GM18505 (cell line): ENCODE results near the gene CRB2.

Experiments used
- ATAC-seq: cut with Tn5 transposase; IDR thresholded peaks from one replicate; pipeline ENCODE4 v1.9.1; 2021; ENCODE audit not compliant: unreplicated experiment
- POLR2A ChIP-seq: IDR thresholded peaks from 4 replicates; pipeline ENCODE4 v1.6.1; 2011; ENCODE audit warnings: borderline replicate concordance; ENCODE audit not compliant: insufficient read depth, insufficient read length; ENCODE audit errors: extremely low read depth

CRB2 gene

GRCh38 chr9:123336449-123336848 lies 19.5 kb upstream of the CRB2 start:
- ATAC-seq: no peak
- peak; percentile 26 for TF ChIP-seq POLR2A

DNA sequence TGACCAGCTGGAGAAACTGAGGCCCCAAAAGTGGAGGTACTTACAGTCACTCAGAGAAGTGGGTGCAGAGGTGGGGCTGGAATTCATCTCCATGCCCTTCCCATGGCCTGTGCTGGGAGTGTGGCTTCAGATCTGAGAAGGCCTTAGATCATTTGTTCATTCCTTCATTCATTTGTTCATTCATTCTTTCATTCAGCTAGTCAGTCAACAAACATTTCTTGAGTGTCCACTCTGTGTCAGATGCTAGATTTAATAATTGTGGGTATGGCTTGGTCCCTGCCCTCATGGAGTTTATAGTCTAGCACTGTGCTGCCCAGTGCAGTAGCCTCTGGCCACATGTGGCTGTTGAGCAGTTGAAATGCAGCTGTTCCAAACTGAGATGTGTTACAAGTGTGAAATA lies 19.0 kb upstream of the CRB2 start:
- ATAC-seq: no peak
- no peak for TF ChIP-seq POLR2A

DNA sequence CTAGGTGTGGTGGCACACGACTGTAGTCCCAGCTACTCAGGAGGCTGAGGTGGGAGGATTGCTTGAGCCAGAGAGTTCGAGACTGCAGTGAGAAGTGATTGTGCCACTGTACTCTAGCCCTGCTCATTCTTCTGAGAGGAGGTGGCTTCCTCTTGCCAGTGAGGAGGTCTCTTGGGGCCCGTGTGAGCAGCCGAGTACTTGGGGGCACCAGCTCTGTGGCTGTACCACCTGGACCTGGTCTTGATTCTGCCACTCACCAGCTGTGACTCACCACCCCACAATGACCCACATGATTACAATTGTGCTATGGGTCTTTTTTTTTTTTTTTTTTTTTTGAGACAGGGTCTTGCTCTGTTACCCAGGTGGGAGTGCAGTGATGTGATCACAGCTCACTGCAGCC lies 18.0 kb upstream of the CRB2 start:
- ATAC-seq: no peak
- TF ChIP-seq POLR2A: peak; percentile 29

DNA sequence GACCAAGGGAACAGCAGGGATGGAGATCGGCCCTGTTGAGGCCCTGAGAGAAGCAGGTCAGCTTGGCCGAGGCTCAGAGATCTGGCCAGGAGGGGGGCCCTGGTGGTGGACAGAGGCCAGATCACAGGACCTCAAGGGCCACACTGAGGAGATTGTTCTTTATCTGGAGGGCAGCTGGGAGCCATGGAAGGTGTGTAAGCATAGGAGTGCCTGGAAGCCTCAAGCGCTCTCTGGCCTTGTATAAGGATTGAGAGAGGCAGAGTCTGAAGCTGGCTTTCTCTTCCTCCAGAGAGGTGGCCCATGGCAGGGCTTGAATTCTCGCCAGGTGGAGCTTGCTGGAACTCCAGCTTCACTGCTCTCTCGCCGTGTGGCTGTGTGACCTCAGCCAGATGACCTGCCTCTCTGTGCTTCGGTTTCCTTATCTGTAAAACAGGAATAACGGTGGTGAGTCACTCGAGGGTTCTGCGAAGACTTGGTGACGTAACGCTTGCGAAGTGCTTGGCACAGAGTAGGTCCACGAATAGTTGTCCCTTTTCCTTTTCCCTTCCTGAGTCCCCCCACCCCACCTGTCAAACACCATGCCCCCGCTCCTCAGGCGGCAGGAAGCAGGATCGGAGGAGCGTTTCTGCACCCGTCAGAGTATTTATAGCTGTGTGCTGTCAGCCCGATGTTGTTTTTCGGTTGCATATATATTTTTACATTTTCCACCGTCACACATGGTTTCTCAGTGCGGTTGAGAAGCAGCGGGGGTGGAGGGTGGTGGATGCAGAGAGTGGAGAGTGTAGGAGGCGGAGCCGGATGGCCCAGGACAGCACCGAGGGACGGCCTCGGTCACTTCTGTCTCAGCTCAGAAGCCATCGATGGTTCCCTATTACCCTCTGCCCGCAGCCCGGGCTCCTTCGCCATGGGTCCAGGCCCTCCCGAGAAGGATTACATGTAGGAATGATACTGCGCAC lies 17.0 kb upstream of the CRB2 start:
- peak; percentile 82 for TF ChIP-seq POLR2A
- peak; percentile 58 for ATAC-seq

DNA sequence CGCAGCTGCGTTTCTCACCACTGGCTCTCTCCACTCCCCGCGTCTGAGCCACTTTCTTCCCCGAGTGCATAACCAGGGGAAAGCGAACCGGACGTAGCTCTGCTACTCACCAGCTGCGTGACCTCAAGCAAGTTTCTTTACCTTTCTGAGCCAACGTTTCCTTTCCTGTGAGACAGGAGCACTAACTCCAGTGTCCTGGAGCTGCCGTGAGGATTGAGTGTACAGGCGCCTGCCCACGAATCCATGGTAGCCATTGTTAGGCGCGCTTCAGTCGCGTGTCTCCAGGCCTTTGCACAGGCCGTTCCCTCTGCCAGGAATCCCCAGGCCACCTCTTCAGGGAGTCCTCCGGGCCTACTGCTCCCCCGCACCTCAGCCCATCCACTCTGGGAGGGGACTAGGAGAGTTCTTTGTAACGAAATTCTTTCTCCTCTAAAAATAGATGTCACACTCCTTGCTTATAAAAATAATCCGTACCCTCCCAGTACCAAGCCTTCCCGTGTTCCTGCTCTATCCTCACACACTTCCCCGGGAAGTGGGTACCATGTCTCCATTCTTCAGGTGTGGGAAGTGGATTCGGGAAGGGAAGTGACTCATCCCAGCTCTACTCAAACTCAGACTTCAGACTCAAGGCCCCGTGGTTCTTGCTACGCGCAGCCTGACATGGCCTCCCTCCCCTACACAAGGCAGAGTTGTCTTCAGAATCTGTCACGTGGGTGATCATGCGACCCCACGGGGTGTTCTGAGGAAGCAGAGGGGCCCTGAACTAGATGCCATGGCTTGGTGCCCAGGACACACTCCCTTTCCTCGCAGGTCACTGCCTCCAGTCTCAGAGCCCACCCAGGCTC lies 16.1 kb upstream of the CRB2 start:
- peak; percentile 37 for ATAC-seq
- peak; percentile 66 for TF ChIP-seq POLR2A

GRCh38 chr9:123341816-123342215 lies 14.2 kb upstream of the CRB2 start:
- TF ChIP-seq POLR2A: no peak
- no peak for ATAC-seq

- no peak for ATAC-seq
- TF ChIP-seq POLR2A: no peak
These were observed 13.8 kb upstream of the CRB2 start for GRCh38 chr9:123342247-123342646.

- TF ChIP-seq POLR2A: peak; percentile 67
- ATAC-seq: peak; percentile 23
These were observed 12.4 kb upstream of the CRB2 start for GRCh38 chr9:123343443-123344191.

DNA sequence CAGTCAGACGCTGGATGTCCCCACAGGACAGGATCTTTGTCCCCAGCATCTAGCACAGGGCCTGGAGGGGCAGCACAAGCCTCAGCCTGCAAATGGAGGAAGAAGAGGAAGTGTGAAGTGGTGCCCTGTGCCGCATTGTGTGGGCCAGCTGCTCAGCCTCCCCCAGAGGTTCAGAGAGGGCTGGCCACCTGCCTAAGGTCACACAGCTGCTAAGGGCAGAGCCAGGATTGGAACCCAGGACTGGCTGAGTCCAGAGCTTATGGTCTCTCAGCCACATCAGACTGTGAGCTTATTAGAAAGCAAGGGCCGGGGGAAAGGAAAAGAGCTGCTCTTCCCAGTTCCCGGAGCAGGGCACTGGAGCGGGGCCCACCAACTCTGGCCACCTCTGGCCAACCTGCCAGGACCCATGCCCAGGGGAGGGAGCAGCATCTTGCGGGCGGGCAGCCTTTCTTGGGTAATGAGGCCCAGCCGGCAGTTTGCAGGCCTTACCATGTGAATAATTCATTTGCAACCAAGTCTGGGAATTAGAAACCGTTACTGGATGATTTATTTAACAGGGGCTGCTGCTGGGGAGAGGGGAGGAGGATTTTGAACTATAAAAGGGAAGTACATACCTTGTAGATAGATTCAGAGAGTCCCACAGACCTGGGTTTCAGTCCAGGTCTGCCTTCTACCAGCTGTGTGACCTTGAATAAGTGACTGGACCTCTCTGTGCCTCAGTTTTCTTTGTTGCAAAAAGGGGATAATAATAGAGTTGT lies 11.6 kb upstream of the CRB2 start:
- TF ChIP-seq POLR2A: peak; percentile 27
- no peak for ATAC-seq

GRCh38 chr9:123345567-123345955 lies 10.4 kb upstream of the CRB2 start:
- no peak for TF ChIP-seq POLR2A
- no peak for ATAC-seq

GRCh38 chr9:123346026-123346425 lies 10.0 kb upstream of the CRB2 start:
- no peak for TF ChIP-seq POLR2A
- no peak for ATAC-seq

DNA sequence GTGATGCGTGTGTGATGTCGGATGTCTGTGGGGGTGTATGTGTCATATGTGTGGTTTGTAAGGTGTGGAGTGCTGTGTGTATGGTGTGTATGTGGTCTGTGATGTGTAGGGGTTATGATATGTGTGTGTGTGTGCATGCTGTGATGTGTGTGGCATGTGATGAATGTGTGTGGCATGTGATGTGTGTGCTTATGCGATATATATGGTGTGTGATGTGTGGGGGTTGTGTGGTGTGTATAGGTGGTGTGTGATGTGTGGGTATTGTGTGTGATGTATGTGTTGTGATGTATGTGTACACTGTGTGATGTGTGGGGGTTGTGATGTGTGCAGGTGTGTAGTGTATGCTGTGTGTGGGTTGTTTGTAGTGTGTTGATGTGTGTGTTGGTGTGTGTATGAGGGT lies 9.2 kb upstream of the CRB2 start:
- TF ChIP-seq POLR2A: no peak
- no peak for ATAC-seq
